MCF 10A (cell line): ENCODE data around the gene LRRN2. TPM values are rescaled to one million over a fixed set of nuclear protein-coding genes. Genes with fewer than 3 reads are reported as not detected.

Source experiments
- BruUV-seq: library from RNA; stranded (reverse); fragments of 400-500 nt; replicated peaks from 2 replicates; lab custom pipeline; 2021; lab: Mats Ljungman, UMichigan
- CTCF ChIA-PET: fragments of 300-600 bp; sonication (Branson Sonifier 250); formaldehyde crosslinking; extraction: SDS; loops from one replicate; lab custom pipeline; 2021; ENCODE audit warnings: antibody characterized with exemption, inconsistent platforms; lab: Yijun Ruan, JAX
- POLR2A ChIA-PET: fragments of 300-600, 350-650 bp; sonication (Branson Sonifier 250); formaldehyde crosslinking; extraction: SDS; loops from one replicate; lab custom pipeline; 2020; ENCODE audit warnings: antibody characterized with exemption, inconsistent platforms; lab: Yijun Ruan, JAX
- DNase-seq: peaks from one replicate; pipeline ENCODE4 v3.0.0-alpha.2; 2018; ENCODE audit not compliant: unreplicated experiment
- H3K27ac Mint-ChIP-seq: one replicate; pipeline ENCODE4 v1.8.0; 2022; ENCODE audit warnings: mild to moderate bottlenecking, low read depth, mixed read lengths; ENCODE audit not compliant: unreplicated experiment
- H3K27me3 Mint-ChIP-seq: one replicate; pipeline ENCODE4 v1.8.0; 2022; ENCODE audit warnings: mixed read lengths; ENCODE audit not compliant: insufficient read depth, unreplicated experiment
- H3K36me3 Mint-ChIP-seq: one replicate; pipeline ENCODE4 v1.8.0; 2022; ENCODE audit warnings: mild to moderate bottlenecking, moderate library complexity, mixed read lengths; ENCODE audit not compliant: insufficient read depth, unreplicated experiment
- H3K4me1 Mint-ChIP-seq: one replicate; pipeline ENCODE4 v1.8.0; 2022; ENCODE audit warnings: mixed read lengths; ENCODE audit not compliant: insufficient read depth, unreplicated experiment
- H3K4me3 Mint-ChIP-seq: one replicate; pipeline ENCODE4 v1.8.0; 2022; ENCODE audit warnings: mild to moderate bottlenecking, moderate library complexity, mixed read lengths; ENCODE audit not compliant: unreplicated experiment
- H3K9me3 Mint-ChIP-seq: one replicate; pipeline ENCODE4 v1.8.0; 2022; ENCODE audit warnings: mixed read lengths; ENCODE audit not compliant: unreplicated experiment
- CTCF ChIP-seq: fragments of 200-600 bp; IDR thresholded peaks from one replicate; pipeline ENCODE4 v1.8.0; 2022; ENCODE audit warnings: antibody characterized with exemption, mild to moderate bottlenecking; ENCODE audit not compliant: unreplicated experiment
- intact Hi-C: fragments of 100-400 bp; cut with micrococcal nuclease; formaldehyde crosslinking; loops from 2 replicates; pipeline ENCODE4 v1.14.1; 2022
- total RNA-seq: library from RNA; stranded (reverse); gene quantifications from 2 replicates; pipeline ENCODE4 v1.2.3, GENCODE V29; 2022

The LRRN2 gene
- total RNA-seq, 1 experiment from 2014 or later: not detected

GRCh38 chr1:204660509-204660908, 25.0 kb downstream of the LRRN2 start:
- intact Hi-C loops: no loop called here
- no peak for TF ChIP-seq CTCF
- BruUV-seq: no TSS peak
- Mint-ChIP-seq H3K36me3 (no peaks in the 10 kb centered on the region), H3K4me1 (no peaks in the 10 kb centered on the region), H3K27me3 (peaks cover 77% of the 10 kb centered on the region), H3K27ac (no peak overlapping the region), H3K9me3 (no peaks in the 10 kb centered on the region), H3K4me3 (no peak overlapping the region)
- ChIA-PET POLR2A (no interaction called here), CTCF (interaction anchor here (0.6 to 0.7 kb wide), 3 partner anchors 20 to 613 kb away, joined by 3 read pairs; no protein-coding TSS in a partner anchor)
- DNase-seq: no peak

- DNase-seq: no peak
- TF ChIP-seq CTCF: no peak
- intact Hi-C loops: no loop called here
- no peaks in the 10 kb centered on the region for H3K9me3 Mint-ChIP-seq
- BruUV-seq: no TSS peak
- ChIA-PET CTCF (interaction anchor here (0.7 kb wide), 1 partner anchor 19 kb away, joined by 3 read pairs; no protein-coding TSS in a partner anchor), POLR2A (interaction anchor here (1.2 kb wide), 1 partner anchor 14 kb away, joined by 3 read pairs; no protein-coding TSS in a partner anchor)
- H3K4me3 Mint-ChIP-seq: no peak overlapping the region
- peaks cover 70% of the 10 kb centered on the region for H3K27me3 Mint-ChIP-seq
- H3K27ac Mint-ChIP-seq: no peak overlapping the region
- H3K4me1 Mint-ChIP-seq: no peaks in the 10 kb centered on the region
- no peaks in the 10 kb centered on the region for H3K36me3 Mint-ChIP-seq
These were observed 26.5 kb downstream of the LRRN2 start for GRCh38 chr1:204659056-204659455.

GRCh38 chr1:204658295-204658694, 27.2 kb downstream of the LRRN2 start:
- H3K4me3 Mint-ChIP-seq: no peak overlapping the region
- POLR2A ChIA-PET: no interaction called here
- no peak for TF ChIP-seq CTCF

GRCh38 chr1:204653590-204654340, 31.8 kb downstream of the LRRN2 start:
- Mint-ChIP-seq H3K9me3 (no peaks in the 10 kb centered on the region), H3K27me3 (peaks cover 58% of the 10 kb centered on the region), H3K27ac (no peak overlapping the region), H3K36me3 (no peaks in the 10 kb centered on the region), H3K4me3 (no peak overlapping the region), H3K4me1 (no peaks in the 10 kb centered on the region)
- POLR2A ChIA-PET: interaction anchor here (0.6 to 0.9 kb wide), 2 partner anchors 40 to 154 kb away, joined by 4 to 6 read pairs; no protein-coding TSS in a partner anchor
- DNase-seq: no peak
- no peak for TF ChIP-seq CTCF
- CTCF ChIA-PET: interaction anchor here (0.6 to 3.1 kb wide), 10 partner anchors 39 to 438 kb away, joined by 3 to 19 read pairs (median 4); no protein-coding TSS in a partner anchor
- BruUV-seq: no TSS peak
- intact Hi-C loops: no loop called here

More at GRCh38 chr1:204658295-204658694, 27.2 kb downstream of the LRRN2 start:
- Mint-ChIP-seq H3K4me1 (no peaks in the 10 kb centered on the region), H3K27me3 (peaks cover 67% of the 10 kb centered on the region), H3K27ac (no peak overlapping the region), H3K9me3 (no peaks in the 10 kb centered on the region), H3K36me3 (no peaks in the 10 kb centered on the region)
- CTCF ChIA-PET: no interaction called here
- intact Hi-C loops: no loop called here
- no TSS peak for BruUV-seq
- no peak for DNase-seq
